ENCODE results near the gene MTMR12. TPM values are rescaled to one million over a fixed set of nuclear protein-coding genes. Genes with fewer than 3 reads are reported as not detected.

MTMR12 gene
- total and polyA plus RNA-seq, 2 of the 4 experiments (the other 2 are of a cell fraction) = 11.1 to 21.3 TPM

GRCh38 chr5:32275396-32275741, 37.4 kb downstream of the MTMR12 start:
- 0 out of 2 replicates have a peak overlapping the region, but pooled peaks have one; percentile 19 for H4K91ac ChIP-seq (ENCODE audit: insufficient read depth, low read depth, low read length)

More at GRCh38 chr5:32275396-32275741, 37.4 kb downstream of the MTMR12 start:
- Histone ChIP-seq H4K20me1 (ENCODE audit: insufficient read depth, low read length) (no peaks in the 10 kb centered on the region), H3K9me1 (ENCODE audit: insufficient read depth, low read length) (peaks cover 11% of the 10 kb centered on the region), H4K5ac (ENCODE audit: low read depth, low read length) (no peak overlapping the region), H3K9me3 (ENCODE audit: control insufficient read depth, insufficient read depth, low read length) (no peaks in the 10 kb centered on the region), H3K4ac (ENCODE audit: low read depth, low read length) (peak overlapping the region; percentile 14; the same call in 1 of the 2 replicates), H3K4me2 (ENCODE audit: low read depth, low read length) (peak overlapping the region; percentile 25; the same call in 1 of the 2 replicates), H2AK9ac (replicated peaks; ENCODE audit: low read depth, low read length, poor library complexity) (no peak overlapping the region), H3K27me3 (ENCODE audit: control insufficient read depth, insufficient read depth, low read length) (no peaks in the 10 kb centered on the region), H2BK120ac (ENCODE audit: low read depth, low read length) (peak overlapping the region; percentile 48; the same call in 1 of the 2 replicates), H2AK5ac (ENCODE audit: low read depth, low read length) (peak overlapping the region; percentile 53; the same call in 1 of the 2 replicates), H3K18ac (ENCODE audit: low read depth, low read length) (no peak overlapping the region; the same call in 1 of the 2 replicates), H2AFZ (replicated peaks; ENCODE audit: low read length, poor library complexity) (no peak overlapping the region), H3K56ac (ENCODE audit: extremely low read depth, insufficient read depth, low read length) (no peak overlapping the region; the same call in 1 of the 2 replicates), H3K9ac (ENCODE audit: low read depth, low read length) (no peak overlapping the region), H3K23ac (ENCODE audit: low read depth, low read length) (no peak overlapping the region; the same call in none of the 2 replicates), H2BK20ac (ENCODE audit: low read depth, low read length) (no peak overlapping the region), H4K8ac (ENCODE audit: low read depth in 2 of 2, low read length in 2 of 2) (peak overlapping the region; percentile 13 to 32; a peak in 3 of 4 replicates), H2BK5ac (ENCODE audit: low read depth, low read length, poor library complexity, severe bottlenecking) (peak overlapping the region; percentile 65), H3K36me3 (ENCODE audit: control insufficient read depth, insufficient read depth, low read length) (peaks cover 13% of the 10 kb centered on the region), H3K79me1 (ENCODE audit: low read depth in 1 of 2, low read length in 2 of 2) (peaks cover 33 to 34% of the 10 kb centered on the region in 2 experiments), H2BK15ac (ENCODE audit: low read depth, low read length) (0 out of 3 replicates have a peak overlapping the region, but pooled peaks have one; percentile 10), H3K4me1 (ENCODE audit: control insufficient read depth, insufficient read depth, low read length) (peaks cover 15% of the 10 kb centered on the region), H3K27ac (ENCODE audit: insufficient read depth, low read length) (peak overlapping the region; percentile 71), H3K14ac (replicated peaks; ENCODE audit: low read depth, low read length) (peak overlapping the region; percentile 81), H3K4me3 (ENCODE audit: insufficient read depth, low read depth, low read length) (no peak overlapping the region)
- DNase-seq (no peak), ATAC-seq (ENCODE audit: low read depth) (peak; percentile 34)
- in situ Hi-C loops (cut with MboI; ENCODE audit: low sequenced_read_pairs) = no loop called here
- CTCF ChIA-PET = no interaction called here
- intact Hi-C loops (cut with micrococcal nuclease) = no loop called here
- POLR2A ChIA-PET (ENCODE audit: unreplicated experiment) = no interaction called here
- no TSS peak for BruUV-seq (replicated peaks)
- TF ChIP-seq BHLHE40 (IDR thresholded peaks at IDR 0.05; ENCODE audit: low read depth, low read length) (no peak), NFE2L2 (IDR thresholded peaks at IDR 0.05; ENCODE audit: low read depth, low read length) (no peak), CEBPB (IDR thresholded peaks at IDR 0.05; ENCODE audit: low read depth, low read length) (no peak), MAFK (IDR thresholded peaks at IDR 0.05; ENCODE audit: low read depth, low read length) (no peak), SMC3 (IDR thresholded peaks at IDR 0.05; ENCODE audit: low read depth, low read length) (no peak), MAZ (IDR thresholded peaks at IDR 0.05; ENCODE audit: borderline replicate concordance, low read depth, low read length) (no peak), RAD21 (IDR thresholded peaks at IDR 0.05; ENCODE audit: low read length) (no peak), ELK1 (IDR thresholded peaks at IDR 0.05; ENCODE audit: borderline replicate concordance, low read depth, low read length) (no peak), USF2 (IDR thresholded peaks at IDR 0.05; ENCODE audit: low read depth, low read length) (no peak), FOS (IDR thresholded peaks at IDR 0.05; ENCODE audit: low read depth, low read length) (no peak), CHD1 (IDR thresholded peaks at IDR 0.05; ENCODE audit: low read depth, low read length) (no peak), MXI1 (IDR thresholded peaks at IDR 0.05; ENCODE audit: borderline replicate concordance, low read depth, low read length) (no peak), RFX5 (IDR thresholded peaks at IDR 0.05; ENCODE audit: low read depth, low read length) (no peak)
- no CpG with 5 or more reads among the region's 3 CpGs for WGBS, 2 experiments (ENCODE audit: extremely low coverage in 2 of 2, insufficient read length in 1 of 2)
- dilution Hi-C loops (cut with HindIII; ENCODE audit: low sequenced_read_pairs, unreplicated experiment) = no loop called here

Data from IMR-90 (cell line).